ENCODE measurements around the gene COL27A1.
"Not testable (repeated sequence)": the region's sequence is repeated elsewhere in the genome, so short reads cannot be mapped to it uniquely, and the experiment has no call there.

The COL27A1 gene

GRCh38 chr9:114122136-114123027, 33.0 kb upstream of the COL27A1 start:
- in situ Hi-C loops (cut with MboI; ENCODE audit: low sequenced_read_pairs) = no loop called here

- in situ Hi-C loops (cut with MboI; ENCODE audit: low sequenced_read_pairs) = no loop called here
These were observed 32.0 kb upstream of the COL27A1 start for GRCh38 chr9:114123031-114123977.

- in situ Hi-C loops (cut with MboI; ENCODE audit: low sequenced_read_pairs) = no loop called here
These were observed 31.2 kb upstream of the COL27A1 start for GRCh38 chr9:114124138-114124537.

GRCh38 chr9:114124666-114125475, 30.5 kb upstream of the COL27A1 start:
- in situ Hi-C loops (cut with MboI; ENCODE audit: low sequenced_read_pairs) = no loop called here

- in situ Hi-C loops (cut with MboI; ENCODE audit: low sequenced_read_pairs) = no loop called here
These were observed 29.8 kb upstream of the COL27A1 start for GRCh38 chr9:114125476-114126013.

- in situ Hi-C loops (cut with MboI; ENCODE audit: low sequenced_read_pairs) = no loop called here
These were observed 28.9 kb upstream of the COL27A1 start for GRCh38 chr9:114126247-114127060.

GRCh38 chr9:114128759-114129158, 26.6 kb upstream of the COL27A1 start:
- in situ Hi-C loops (cut with MboI; ENCODE audit: low sequenced_read_pairs) = not testable (repeated sequence)

GRCh38 chr9:114130141-114130540, 25.2 kb upstream of the COL27A1 start:
- in situ Hi-C loops (cut with MboI; ENCODE audit: low sequenced_read_pairs) = no loop called here

GRCh38 chr9:114130624-114131277, 24.6 kb upstream of the COL27A1 start:
- in situ Hi-C loops (cut with MboI; ENCODE audit: low sequenced_read_pairs) = no loop called here

GRCh38 chr9:114131808-114132549, 23.4 kb upstream of the COL27A1 start:
- in situ Hi-C loops (cut with MboI; ENCODE audit: low sequenced_read_pairs) = no loop called here

- in situ Hi-C loops (cut with MboI; ENCODE audit: low sequenced_read_pairs) = no loop called here
These were observed 22.8 kb upstream of the COL27A1 start for GRCh38 chr9:114132550-114132918.

- in situ Hi-C loops (cut with MboI; ENCODE audit: low sequenced_read_pairs) = no loop called here
These were observed 20.4 kb upstream of the COL27A1 start for GRCh38 chr9:114134827-114135396.

- in situ Hi-C loops (cut with MboI; ENCODE audit: low sequenced_read_pairs) = no loop called here
These were observed 17.5 kb upstream of the COL27A1 start for GRCh38 chr9:114137831-114138230.

- in situ Hi-C loops (cut with MboI; ENCODE audit: low sequenced_read_pairs) = no loop called here
These were observed 16.8 kb upstream of the COL27A1 start for GRCh38 chr9:114138552-114138971.

GRCh38 chr9:114139071-114139470, 16.3 kb upstream of the COL27A1 start:
- in situ Hi-C loops (cut with MboI; ENCODE audit: low sequenced_read_pairs) = no loop called here

GRCh38 chr9:114140401-114140800, 14.9 kb upstream of the COL27A1 start:
- in situ Hi-C loops (cut with MboI; ENCODE audit: low sequenced_read_pairs) = no loop called here

- in situ Hi-C loops (cut with MboI; ENCODE audit: low sequenced_read_pairs) = no loop called here
These were observed 14.5 kb upstream of the COL27A1 start for GRCh38 chr9:114140850-114141249.

Data from hTERT RPE-1 (cell line).